WERI-Rb-1 (cell line): ENCODE results near the gene SCTR.

Experiments
- DNase-seq: peaks from one replicate; pipeline ENCODE4 v3.0.0-alpha.2; 2020
- H3K27ac ChIP-seq: fragments of 250-450 bp; sonication (Bioruptor Pico); 2 replicates; pipeline ENCODE4 v1.5.1; 2020; ENCODE audit warnings: mild to moderate bottlenecking, moderate library complexity
- H3K27me3 ChIP-seq: fragments of 250-450 bp; sonication (Bioruptor Pico); 2 replicates; pipeline ENCODE4 v1.5.1; 2021; ENCODE audit warnings: mild to moderate bottlenecking, low read depth, moderate library complexity; ENCODE audit not compliant: insufficient read depth, severe bottlenecking
- H3K36me3 ChIP-seq: fragments of 250-450 bp; sonication (Bioruptor Pico); 2 replicates; pipeline ENCODE4 v1.5.1; 2020; ENCODE audit warnings: mild to moderate bottlenecking, moderate library complexity
- H3K4me3 ChIP-seq: 2 replicates; pipeline ENCODE4 v1.5.1; 2011; ENCODE audit warnings: low read depth, mild to moderate bottlenecking, control low read depth, low read length
- H3K9me3 ChIP-seq: fragments of 250-450 bp; sonication (Bioruptor Pico); 2 replicates; pipeline ENCODE4 v1.5.1; 2021; ENCODE audit warnings: mild to moderate bottlenecking, moderate library complexity; ENCODE audit not compliant: severe bottlenecking
- CTCF ChIP-seq: IDR thresholded peaks from 2 replicates; pipeline ENCODE4 v1.5.1; 2011; ENCODE audit warnings: low read depth, mild to moderate bottlenecking, control low read depth, inconsistent platforms, low read length

SCTR gene

GRCh38 chr2:119438726-119439284 is 85.5 kb downstream of the SCTR start:
- DNase-seq = no peak
- H3K4me3 ChIP-seq = no peak overlapping the region
- TF ChIP-seq CTCF = no peak

GRCh38 chr2:119438128-119438656 is 86.1 kb downstream of the SCTR start:
- no peak for TF ChIP-seq CTCF
- Histone ChIP-seq H3K27me3 (no peaks in the 10 kb centered on the region), H3K9me3 (no peaks in the 10 kb centered on the region), H3K4me3 (no peak overlapping the region), H3K27ac (no peak overlapping the region), H3K36me3 (no peaks in the 10 kb centered on the region)
- no peak for DNase-seq

More at GRCh38 chr2:119438726-119439284, 85.5 kb downstream of the SCTR start:
- H3K36me3 ChIP-seq = no peaks in the 10 kb centered on the region
- H3K27me3 ChIP-seq = no peaks in the 10 kb centered on the region
- no peaks in the 10 kb centered on the region for H3K9me3 ChIP-seq
- H3K27ac ChIP-seq = no peak overlapping the region

GRCh38 chr2:119436993-119437772 is 87.1 kb downstream of the SCTR start:
- no peak for TF ChIP-seq CTCF
- DNase-seq = no peak
- no peak overlapping the region for H3K4me3 ChIP-seq
- no peaks in the 10 kb centered on the region for H3K27me3 ChIP-seq
- H3K9me3 ChIP-seq = no peaks in the 10 kb centered on the region
- H3K36me3 ChIP-seq = no peaks in the 10 kb centered on the region
- no peak overlapping the region for H3K27ac ChIP-seq

GRCh38 chr2:119435953-119436297 is 88.4 kb downstream of the SCTR start:
- Histone ChIP-seq H3K27ac (no peak overlapping the region), H3K9me3 (no peaks in the 10 kb centered on the region), H3K4me3 (no peak overlapping the region), H3K36me3 (no peaks in the 10 kb centered on the region), H3K27me3 (no peaks in the 10 kb centered on the region)
- no peak for DNase-seq
- no peak for TF ChIP-seq CTCF

GRCh38 chr2:119435081-119435952 is 89.0 kb downstream of the SCTR start:
- no peak for TF ChIP-seq CTCF
- no peak for DNase-seq
- no peak overlapping the region for H3K27ac ChIP-seq
- H3K9me3 ChIP-seq = no peaks in the 10 kb centered on the region
- H3K36me3 ChIP-seq = no peaks in the 10 kb centered on the region
- no peaks in the 10 kb centered on the region for H3K27me3 ChIP-seq
- no peak overlapping the region for H3K4me3 ChIP-seq
